H1 (cell line): ENCODE results near the gene MRPS15. TPM values are rescaled to one million over a fixed set of nuclear protein-coding genes. Genes with fewer than 3 reads are reported as not detected.

ENCODE experiments used
- CBX8 ChIP-seq: fragments of 300-800, 300-1000 bp; sonication (generic); IDR thresholded peaks from 2 replicates; pipeline ENCODE4 v1.7.1; 2016; ENCODE audit warnings: low read depth, low read length, borderline replicate concordance
- EZH2 ChIP-seq: fragments of 200-600 bp; sonication (generic); IDR thresholded peaks from 2 replicates; pipeline ENCODE4 v1.7.1; 2012; ENCODE audit warnings: low read depth, mild to moderate bottlenecking, moderate library complexity, low read length, inconsistent platforms; ENCODE audit not compliant: severe bottlenecking
- NRF1 ChIP-seq: IDR thresholded peaks from 2 replicates; pipeline ENCODE4 v1.6.1; 2011; ENCODE audit warnings: mild to moderate bottlenecking, low read depth, low read length, improper control_type of control experiment
- SIRT6 ChIP-seq: IDR thresholded peaks from one replicate; pipeline ENCODE4 v1.7.1; 2012; ENCODE audit warnings: low read length, inconsistent platforms
- SUZ12 ChIP-seq: fragments of 200-600 bp; sonication (generic); IDR thresholded peaks from 2 replicates; pipeline ENCODE4 v1.6.1; 2012; ENCODE audit warnings: mild to moderate bottlenecking, inconsistent platforms, low read length, moderate library complexity, mixed read lengths
- TAF1 ChIP-seq: IDR thresholded peaks from 2 replicates; pipeline ENCODE4 v1.6.1; 2011; ENCODE audit warnings: mild to moderate bottlenecking, low read depth, low read length
- polyA plus RNA-seq, 7 experiments: library from polyadenylated mRNA; depleted of rRNA in 3 of 7; stranded (reverse) in 5 of 7; unstranded in 2 of 7; fragments of >200 nt in 5 of 7; fragments of 200-250 nt in 2 of 7; gene quantifications; 1 replicate in 5 of 7; 2 replicates in 1 of 7; 4 replicates in 1 of 7; pipeline versions ENCODE4 v1.2.1 to v1.2.3, GENCODE V29; 2011 to 2013; ENCODE audit warnings: missing spikeins in 2 of 7, mixed read lengths in 2 of 7
- total RNA-seq: library from RNA; stranded (reverse); fragmentation: NEBNext Ultra II Directional; extraction: Animal tissue kit (Norgen Biotek cat#: 25700); gene quantifications from 2 replicates; pipeline ENCODE4 v1.2.1, GENCODE V29; 2021
- TF ChIP-seq, protein P1 (sequence below): fragments of 300-600 bp; sonication (generic); IDR thresholded peaks from 2 replicates; pipeline ENCODE4 v1.7.1; 2012; ENCODE audit warnings: low read length, moderate library complexity, mild to moderate bottlenecking, inconsistent platforms; ENCODE audit not compliant: insufficient replicate concordance

Gene MRPS15
- total and polyA plus RNA-seq, 2 of the 8 experiments (the other 6 are each of a cell fraction or from before 2014, with no cell fraction given): 53.6 to 129 TPM

DNA sequence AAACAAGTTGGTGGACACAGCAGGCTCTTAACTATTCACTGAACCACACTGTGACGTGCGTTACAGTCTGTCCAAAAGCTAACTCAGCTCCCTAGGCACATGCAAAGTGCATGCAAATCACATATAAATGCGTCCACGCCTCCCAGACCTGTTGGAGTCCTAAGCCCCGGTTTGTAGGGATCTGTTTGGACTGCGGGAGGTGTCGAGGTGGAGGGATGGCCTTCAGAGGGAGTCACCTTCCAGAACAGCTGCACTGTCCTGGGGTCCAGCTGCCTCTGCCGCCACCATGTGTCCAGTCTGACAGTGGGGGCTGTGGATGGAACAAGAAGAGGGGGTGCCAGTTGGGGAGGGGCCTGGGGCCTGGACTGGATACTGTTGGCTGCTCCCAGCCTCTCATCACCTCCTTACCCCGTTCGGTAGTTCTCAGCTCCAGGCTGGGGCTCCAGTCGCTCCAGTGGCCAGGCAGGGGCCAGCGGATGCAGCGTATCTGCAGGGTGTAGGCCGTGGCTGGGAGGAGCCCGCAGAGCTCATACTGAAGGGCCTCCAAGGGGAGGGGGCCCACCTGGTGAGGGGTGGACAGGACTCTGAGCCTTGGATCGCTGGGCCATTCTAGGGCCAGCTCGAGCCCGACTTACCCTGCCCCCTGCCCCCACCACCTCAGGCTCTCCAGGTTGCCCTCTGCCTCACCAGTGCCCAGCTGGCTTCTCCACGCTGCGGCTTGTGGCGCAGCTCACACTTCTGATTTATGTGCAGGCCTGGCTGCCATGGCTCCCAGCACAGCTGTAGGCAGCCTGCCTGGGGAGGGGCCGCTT, 7.9 kb upstream of the MRPS15 start (continued):
- TF ChIP-seq NRF1 (no peak), TAF1 (no peak), SIRT6 (no peak), EZH2 (no peak), CBX8 (no peak), SUZ12 (no peak)
- TF ChIP-seq, protein P1, sequence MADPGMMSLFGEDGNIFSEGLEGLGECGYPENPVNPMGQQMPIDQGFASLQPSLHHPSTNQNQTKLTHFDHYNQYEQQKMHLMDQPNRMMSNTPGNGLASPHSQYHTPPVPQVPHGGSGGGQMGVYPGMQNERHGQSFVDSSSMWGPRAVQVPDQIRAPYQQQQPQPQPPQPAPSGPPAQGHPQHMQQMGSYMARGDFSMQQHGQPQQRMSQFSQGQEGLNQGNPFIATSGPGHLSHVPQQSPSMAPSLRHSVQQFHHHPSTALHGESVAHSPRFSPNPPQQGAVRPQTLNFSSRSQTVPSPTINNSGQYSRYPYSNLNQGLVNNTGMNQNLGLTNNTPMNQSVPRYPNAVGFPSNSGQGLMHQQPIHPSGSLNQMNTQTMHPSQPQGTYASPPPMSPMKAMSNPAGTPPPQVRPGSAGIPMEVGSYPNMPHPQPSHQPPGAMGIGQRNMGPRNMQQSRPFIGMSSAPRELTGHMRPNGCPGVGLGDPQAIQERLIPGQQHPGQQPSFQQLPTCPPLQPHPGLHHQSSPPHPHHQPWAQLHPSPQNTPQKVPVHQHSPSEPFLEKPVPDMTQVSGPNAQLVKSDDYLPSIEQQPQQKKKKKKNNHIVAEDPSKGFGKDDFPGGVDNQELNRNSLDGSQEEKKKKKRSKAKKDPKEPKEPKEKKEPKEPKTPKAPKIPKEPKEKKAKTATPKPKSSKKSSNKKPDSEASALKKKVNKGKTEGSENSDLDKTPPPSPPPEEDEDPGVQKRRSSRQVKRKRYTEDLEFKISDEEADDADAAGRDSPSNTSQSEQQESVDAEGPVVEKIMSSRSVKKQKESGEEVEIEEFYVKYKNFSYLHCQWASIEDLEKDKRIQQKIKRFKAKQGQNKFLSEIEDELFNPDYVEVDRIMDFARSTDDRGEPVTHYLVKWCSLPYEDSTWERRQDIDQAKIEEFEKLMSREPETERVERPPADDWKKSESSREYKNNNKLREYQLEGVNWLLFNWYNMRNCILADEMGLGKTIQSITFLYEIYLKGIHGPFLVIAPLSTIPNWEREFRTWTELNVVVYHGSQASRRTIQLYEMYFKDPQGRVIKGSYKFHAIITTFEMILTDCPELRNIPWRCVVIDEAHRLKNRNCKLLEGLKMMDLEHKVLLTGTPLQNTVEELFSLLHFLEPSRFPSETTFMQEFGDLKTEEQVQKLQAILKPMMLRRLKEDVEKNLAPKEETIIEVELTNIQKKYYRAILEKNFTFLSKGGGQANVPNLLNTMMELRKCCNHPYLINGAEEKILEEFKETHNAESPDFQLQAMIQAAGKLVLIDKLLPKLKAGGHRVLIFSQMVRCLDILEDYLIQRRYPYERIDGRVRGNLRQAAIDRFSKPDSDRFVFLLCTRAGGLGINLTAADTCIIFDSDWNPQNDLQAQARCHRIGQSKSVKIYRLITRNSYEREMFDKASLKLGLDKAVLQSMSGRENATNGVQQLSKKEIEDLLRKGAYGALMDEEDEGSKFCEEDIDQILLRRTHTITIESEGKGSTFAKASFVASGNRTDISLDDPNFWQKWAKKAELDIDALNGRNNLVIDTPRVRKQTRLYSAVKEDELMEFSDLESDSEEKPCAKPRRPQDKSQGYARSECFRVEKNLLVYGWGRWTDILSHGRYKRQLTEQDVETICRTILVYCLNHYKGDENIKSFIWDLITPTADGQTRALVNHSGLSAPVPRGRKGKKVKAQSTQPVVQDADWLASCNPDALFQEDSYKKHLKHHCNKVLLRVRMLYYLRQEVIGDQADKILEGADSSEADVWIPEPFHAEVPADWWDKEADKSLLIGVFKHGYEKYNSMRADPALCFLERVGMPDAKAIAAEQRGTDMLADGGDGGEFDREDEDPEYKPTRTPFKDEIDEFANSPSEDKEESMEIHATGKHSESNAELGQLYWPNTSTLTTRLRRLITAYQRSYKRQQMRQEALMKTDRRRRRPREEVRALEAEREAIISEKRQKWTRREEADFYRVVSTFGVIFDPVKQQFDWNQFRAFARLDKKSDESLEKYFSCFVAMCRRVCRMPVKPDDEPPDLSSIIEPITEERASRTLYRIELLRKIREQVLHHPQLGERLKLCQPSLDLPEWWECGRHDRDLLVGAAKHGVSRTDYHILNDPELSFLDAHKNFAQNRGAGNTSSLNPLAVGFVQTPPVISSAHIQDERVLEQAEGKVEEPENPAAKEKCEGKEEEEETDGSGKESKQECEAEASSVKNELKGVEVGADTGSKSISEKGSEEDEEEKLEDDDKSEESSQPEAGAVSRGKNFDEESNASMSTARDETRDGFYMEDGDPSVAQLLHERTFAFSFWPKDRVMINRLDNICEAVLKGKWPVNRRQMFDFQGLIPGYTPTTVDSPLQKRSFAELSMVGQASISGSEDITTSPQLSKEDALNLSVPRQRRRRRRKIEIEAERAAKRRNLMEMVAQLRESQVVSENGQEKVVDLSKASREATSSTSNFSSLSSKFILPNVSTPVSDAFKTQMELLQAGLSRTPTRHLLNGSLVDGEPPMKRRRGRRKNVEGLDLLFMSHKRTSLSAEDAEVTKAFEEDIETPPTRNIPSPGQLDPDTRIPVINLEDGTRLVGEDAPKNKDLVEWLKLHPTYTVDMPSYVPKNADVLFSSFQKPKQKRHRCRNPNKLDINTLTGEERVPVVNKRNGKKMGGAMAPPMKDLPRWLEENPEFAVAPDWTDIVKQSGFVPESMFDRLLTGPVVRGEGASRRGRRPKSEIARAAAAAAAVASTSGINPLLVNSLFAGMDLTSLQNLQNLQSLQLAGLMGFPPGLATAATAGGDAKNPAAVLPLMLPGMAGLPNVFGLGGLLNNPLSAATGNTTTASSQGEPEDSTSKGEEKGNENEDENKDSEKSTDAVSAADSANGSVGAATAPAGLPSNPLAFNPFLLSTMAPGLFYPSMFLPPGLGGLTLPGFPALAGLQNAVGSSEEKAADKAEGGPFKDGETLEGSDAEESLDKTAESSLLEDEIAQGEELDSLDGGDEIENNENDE: no peak
- TF ChIP-seq, all 59 proteins: peak for 0
